HepG2 (cell line): Measurements from ENCODE around the gene UST. TPM values are rescaled to one million over a fixed set of nuclear protein-coding genes. Genes with fewer than 3 reads are reported as not detected.

ENCODE experiments used
- AFF4 ChIP-seq: sonication (generic); formaldehyde crosslinking; IDR thresholded peaks from 2 replicates; pipeline ENCODE4 v1.4.0; 2020; ENCODE audit warnings: missing genetic modification reagents
- ARHGAP35 ChIP-seq: sonication (generic); formaldehyde crosslinking; IDR thresholded peaks from 2 replicates; pipeline ENCODE4 v1.9.0; 2022; ENCODE audit warnings: mild to moderate bottlenecking, inconsistent platforms, moderate library complexity, missing genetic modification reagents, borderline replicate concordance
- ATF2 ChIP-seq: sonication (generic); formaldehyde crosslinking; IDR thresholded peaks from 2 replicates; pipeline ENCODE4 v1.4.0; 2020; ENCODE audit warnings: missing genetic modification reagents
- BRF2 ChIP-seq: sonication (generic); formaldehyde crosslinking; IDR thresholded peaks from 2 replicates; pipeline ENCODE4 v1.8.1; 2022; ENCODE audit warnings: mild to moderate bottlenecking, missing genetic modification reagents
- CREB3 ChIP-seq: sonication (generic); formaldehyde crosslinking; IDR thresholded peaks from 2 replicates; pipeline ENCODE4 v1.5.0; 2020; ENCODE audit warnings: missing genetic modification reagents
- ELF4 ChIP-seq: sonication (generic); formaldehyde crosslinking; IDR thresholded peaks from 2 replicates; pipeline ENCODE4 v1.5.0; 2020; ENCODE audit warnings: missing genetic modification reagents, mild to moderate bottlenecking, moderate library complexity, borderline replicate concordance
- FOXM1 ChIP-seq: sonication (generic); formaldehyde crosslinking; IDR thresholded peaks from 2 replicates; pipeline ENCODE4 v1.5.0; 2020; ENCODE audit warnings: missing genetic modification reagents
- HHEX ChIP-seq: IDR thresholded peaks from 2 replicates; pipeline ENCODE4 v1.6.1; 2016; ENCODE audit warnings: control low read depth
- KDM5B ChIP-seq: sonication (generic); formaldehyde crosslinking; IDR thresholded peaks from 2 replicates; pipeline ENCODE4 v1.4.0; 2020; ENCODE audit warnings: missing genetic modification reagents, mild to moderate bottlenecking, borderline replicate concordance
- MEF2D ChIP-seq: sonication (generic); formaldehyde crosslinking; IDR thresholded peaks from 2 replicates; pipeline ENCODE4 v1.5.1; 2020; ENCODE audit warnings: mild to moderate bottlenecking, missing genetic modification reagents
- MIXL1 ChIP-seq: IDR thresholded peaks from 2 replicates; pipeline ENCODE4 v1.6.1; 2016
- NFE2L1 ChIP-seq: sonication (generic); formaldehyde crosslinking; IDR thresholded peaks from 2 replicates; pipeline ENCODE4 v1.4.0; 2020; ENCODE audit warnings: missing genetic modification reagents, mild to moderate bottlenecking, borderline replicate concordance
- POLR2AphosphoS2 ChIP-seq: IDR thresholded peaks from 2 replicates; pipeline ENCODE4 v1.6.1; 2011; ENCODE audit warnings: low read depth, low read length, improper control_type of control experiment
- SP5 ChIP-seq: IDR thresholded peaks from 2 replicates; pipeline ENCODE4 v1.6.1; 2016; ENCODE audit warnings: low read depth, borderline replicate concordance
- TEAD3 ChIP-seq: optimal IDR thresholded peaks from 2 replicates; pipeline ENCODE3; 2016; ENCODE audit warnings: borderline replicate concordance
- ZBTB37 ChIP-seq: sonication (generic); formaldehyde crosslinking; IDR thresholded peaks from 2 replicates; pipeline ENCODE4 v1.4.0; 2020; ENCODE audit warnings: mild to moderate bottlenecking, missing genetic modification reagents
- ZFP37 ChIP-seq: sonication (generic); formaldehyde crosslinking; IDR thresholded peaks from 2 replicates; pipeline ENCODE4 v1.4.0; 2020; ENCODE audit warnings: missing genetic modification reagents, borderline replicate concordance
- ZNF749 ChIP-seq: sonication (generic); formaldehyde crosslinking; IDR thresholded peaks from 2 replicates; pipeline ENCODE4 v1.8.0; 2022; ENCODE audit warnings: mild to moderate bottlenecking, missing genetic modification reagents, moderate library complexity, borderline replicate concordance
- ZSCAN25 ChIP-seq: sonication (generic); formaldehyde crosslinking; IDR thresholded peaks from 2 replicates; pipeline ENCODE4 v1.8.0; 2022; ENCODE audit warnings: mild to moderate bottlenecking, missing genetic modification reagents
- polyA plus RNA-seq, 8 experiments: library from polyadenylated mRNA; depleted of rRNA in 3 of 8; stranded (reverse) in 7 of 8; unstranded in 1 of 8; fragments of >200 nt; fragmentation: Illumina TruSeq in 4 of 8; extraction: Trizol in 4 of 8; gene quantifications; 2 replicates each; pipeline versions ENCODE4 v1.2.1 to v1.2.3, GENCODE V29; 2011 to 2016; ENCODE audit warnings: low read depth in 4 of 8, missing spikeins in 1 of 8, mixed read lengths in 1 of 8; ENCODE audit not compliant: insufficient read depth in 1 of 8
- total RNA-seq, 5 experiments: library from RNA; depleted of rRNA; stranded (reverse); fragments of >200 nt; fragmentation: Illumina TruSeq; extraction: Trizol; gene quantifications; 2 replicates each; pipeline ENCODE4 v1.2.3, GENCODE V29; 2016; ENCODE audit warnings: low read depth in 1 of 5

The UST gene
- total and polyA plus RNA-seq, 2 of the 13 experiments (the other 11 are each of a cell fraction or from before 2014, with no cell fraction given): 0.27 TPM; not detected in 1

GRCh38 chr6:148979014-148979901 is 232.4 kb downstream of the UST start (continued):
- TF ChIP-seq TEAD3 (peak; percentile 92), MIXL1 (CRISPR knock-in tag) (peak; percentile 74; the same call in 1 of the 2 replicates), ZFP37 (CRISPR knock-in tag) (no peak), FOXM1 (CRISPR knock-in tag) (no peak), CREB3 (CRISPR knock-in tag) (no peak), ARHGAP35 (CRISPR knock-in tag) (no peak), ZSCAN25 (no peak), ZBTB37 (CRISPR knock-in tag) (no peak), POLR2AphosphoS2 (no peak), SP5 (CRISPR knock-in tag) (peak; percentile 91), ATF2 (peak; percentile 83), NFE2L1 (CRISPR knock-in tag) (no peak), ZNF749 (CRISPR knock-in tag) (no peak), HHEX (peak; percentile 66), ELF4 (CRISPR knock-in tag) (0 out of 2 replicates have a peak, but pooled peaks have one; percentile 44), KDM5B (CRISPR knock-in tag) (no peak), AFF4 (no peak), MEF2D (CRISPR knock-in tag) (peak; percentile 92), BRF2 (CRISPR knock-in tag) (peak; percentile 60; the same call in 1 of the 2 replicates)
